Adrenal gland (tissue), 12 donors: ENCODE measurements around the gene DCXR. TPM values are rescaled to one million over a fixed set of nuclear protein-coding genes. Genes with fewer than 3 reads are reported as not detected.

ENCODE experiments used
- DNase-seq, 7 donors: peaks; one replicate each; pipeline ENCODE4 v3.0.0-alpha.2; 2019 to 2020
- H3K27ac ChIP-seq, 5 donors: fragments of 200-600 bp; sonication (generic) in 4 of 5; 1 replicate in 3 of 5; 2 replicates in 2 of 5; pipeline versions ENCODE4 v1.5.1 to v1.8.0; 2016 to 2020; ENCODE audit warnings: mild to moderate bottlenecking in 1 of 5
- H3K27me3 ChIP-seq: fragments of 200-600 bp; 2 replicates; pipeline ENCODE4 v1.8.0; 2021
- H3K36me3 ChIP-seq, 2 donors: fragments of 200-600 bp; replicated peaks in 1 of 2; 1 replicate in 1 of 2; 2 replicates in 1 of 2; pipeline versions ENCODE4 v1.5.1 to v1.8.0; 2018 to 2022
- H3K4me1 ChIP-seq, 2 donors: fragments of 200-600 bp; replicated peaks in 1 of 2; 1 replicate in 1 of 2; 2 replicates in 1 of 2; pipeline versions ENCODE4 v1.5.1 to v1.8.0; 2018 to 2021
- H3K4me3 ChIP-seq, 4 donors: fragments of 200-600 bp; sonication (generic) in 3 of 4; one replicate each; pipeline ENCODE4 v1.5.1; 2016 to 2018
- H3K9me3 ChIP-seq, 3 donors: fragments of 200-600 bp; sonication (generic) in 1 of 3; replicated peaks in 1 of 3; 1 replicate in 2 of 3; 2 replicates in 1 of 3; pipeline versions ENCODE4 v1.5.1 to v1.8.0; 2016 to 2021
- CTCF ChIP-seq, 6 experiments: fragments of 450-650 bp in 4 of 6; fragments of 200-600 bp in 2 of 6; sonication (generic) in 1 of 6; IDR thresholded peaks; 1 replicate in 5 of 6; 2 replicates in 1 of 6; pipeline versions ENCODE4 v1.5.1 to v1.8.0; 2016 to 2021; ENCODE audit warnings: antibody characterized with exemption in 6 of 6, mild to moderate bottlenecking in 2 of 6, moderate library complexity in 1 of 6
- POLR2A ChIP-seq, 2 donors: fragments of 450-650 bp; IDR thresholded peaks; one replicate each; pipeline ENCODE4 v1.6.1; 2017; ENCODE audit warnings: antibody characterized with exemption in 2 of 2, mild to moderate bottlenecking in 2 of 2, moderate library complexity in 1 of 2
- WGBS, 4 donors: extraction: QIAGEN DNeasy Blood & Tissue Kit in 2 of 4; methylation state at CpG; one replicate each; pipeline versions ENCODE4 v1.1.5 to v1.1.7; 2013 to 2017; 5-methylcytosine and 5-hydroxymethylcytosine counted together
- intact Hi-C, 2 donors: fragments of 100-400 bp; cut with DNase I; formaldehyde crosslinking; loops; one replicate each; pipeline versions ENCODE4 v1.14.1 to v1.15.0; 2022 to 2023
- polyA plus RNA-seq, 3 donors: library from polyadenylated mRNA; stranded (reverse); fragments of 200-250 nt in 2 of 3; fragments of 350-450 nt in 1 of 3; fragmentation: Illumina TruSeq in 1 of 3; extraction: RNeasy Lipid Tissue Mini Kit (QIAGEN cat#74804) in 1 of 3; gene quantifications; one replicate each; pipeline ENCODE4 v1.2.3, GENCODE V29; 2013 to 2014
- total RNA-seq, 9 donors: library from RNA; depleted of rRNA in 4 of 9; stranded (reverse); fragments of >200 nt in 4 of 9; fragments of 120-200 nt in 1 of 9; fragmentation: NEBNext Ultra II Directional in 1 of 9; extraction: Animal tissue kit (Norgen Biotek cat#: 25700) in 1 of 9; gene quantifications; one replicate each; pipeline versions ENCODE4 v1.1.0 to v1.2.4, GENCODE V29; 2013 to 2023
- donor health status: healthy with polysubstance abuse.
- donor health status: Bipolar disorder and iron deficiency.
- donor health status: DM: yes; HTN: yes; CAD: no.
- donor health status: DM: no; HTN: no; CAD: no.
- donor health status: DM: no; HTN: no; CAD: no.
- donor health status: DM: yes; HTN: yes; CAD: no.

The DCXR gene
- total and polyA plus RNA-seq, 12 donors, result 66.9 to 183 (median 104) TPM

DNA sequence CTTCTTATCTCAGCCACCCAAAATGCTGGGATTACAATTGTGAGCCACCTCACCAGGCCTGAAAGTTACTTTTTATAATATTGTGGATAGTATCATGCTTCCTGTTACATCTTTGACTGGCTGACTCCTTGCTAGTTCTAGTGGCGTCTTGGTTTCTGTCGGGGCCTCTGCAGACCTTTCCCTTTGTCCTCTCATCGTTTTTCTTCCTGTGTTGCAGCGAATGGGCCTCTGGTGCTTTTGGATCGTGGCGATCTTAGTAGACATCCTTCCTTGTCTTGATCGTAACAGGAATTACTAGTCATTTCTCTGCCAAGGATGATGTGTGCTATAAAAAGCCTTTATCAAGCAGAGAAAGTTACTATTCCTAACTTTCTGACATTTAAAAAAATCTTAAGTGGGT is 39.3 kb downstream of the DCXR start:
- DNase-seq, result no peak
- Histone ChIP-seq H3K9me3 (no peaks in the 10 kb centered on the region), H3K4me1 (peaks cover under 1 to 2% of the 10 kb centered on the region in 2 donors), H3K4me3 (no peak overlapping the region), H3K27ac (no peak overlapping the region), H3K27me3 (no peaks in the 10 kb centered on the region), H3K36me3 (no peaks in the 10 kb centered on the region)
- 76 to 89% (median 84%) methylated on average over 7 of the region's 7 CpGs for WGBS, 4 donors
- TF ChIP-seq CTCF (IDR thresholded peaks at IDR 0.05), result no peak
- TF ChIP-seq POLR2A (IDR thresholded peaks at IDR 0.05), result no peak
- intact Hi-C loops, result no loop called here

DNA sequence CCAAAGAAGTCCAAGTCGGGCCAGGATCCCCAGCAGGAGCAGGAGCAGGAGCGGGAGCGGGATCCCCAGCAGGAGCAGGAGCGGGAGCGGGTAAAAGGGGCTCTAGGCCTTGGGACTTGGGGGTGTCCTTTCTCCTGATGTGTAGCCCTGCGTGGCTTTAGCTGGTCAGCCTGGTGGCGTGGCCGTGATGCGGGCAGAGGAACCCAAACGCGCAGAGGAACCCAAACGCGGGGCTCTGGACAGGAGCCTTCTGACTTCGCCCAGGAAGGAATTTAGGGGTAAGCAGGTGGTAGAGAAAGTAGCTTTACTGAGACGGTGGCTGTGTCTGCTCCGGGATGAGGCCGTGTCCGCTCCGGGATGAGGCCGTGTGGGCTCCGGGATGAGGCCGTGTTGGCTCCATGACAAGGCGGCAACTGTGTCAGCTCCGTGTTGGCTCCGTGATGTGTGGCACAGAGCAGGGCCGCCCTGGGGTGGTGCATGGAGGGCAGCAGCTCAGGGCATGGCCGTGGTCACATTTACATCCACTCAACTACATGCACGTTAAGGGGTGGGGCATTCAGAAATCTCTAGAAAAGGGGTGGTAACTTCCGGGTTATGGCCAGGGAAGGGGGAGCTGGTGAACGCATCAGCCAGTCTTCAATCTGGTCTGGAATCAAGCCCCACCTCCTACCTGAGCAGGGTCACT is 40.6 kb downstream of the DCXR start:
- intact Hi-C loops, result no loop called here
- TF ChIP-seq POLR2A (IDR thresholded peaks at IDR 0.05), result no peak
- no peak for TF ChIP-seq CTCF (IDR thresholded peaks at IDR 0.05)
- H3K36me3 ChIP-seq, result no peaks in the 10 kb centered on the region
- no peaks in the 10 kb centered on the region for H3K27me3 ChIP-seq
- WGBS, 4 donors, result 93 to 96% (median 95%) methylated on average over 26 to 30 of the region's 30 CpGs
- peaks cover 4 to 9% of the 10 kb centered on the region in 2 donors for H3K4me1 ChIP-seq
- no peaks in the 10 kb centered on the region for H3K9me3 ChIP-seq
- DNase-seq, result no peak
- no peak overlapping the region for H3K4me3 ChIP-seq
- no peak overlapping the region for H3K27ac ChIP-seq

- Histone ChIP-seq H3K27ac (no peak overlapping the region), H3K9me3 (no peaks in the 10 kb centered on the region), H3K4me1 (peaks cover 7 to 15% of the 10 kb centered on the region in 2 donors), H3K4me3 (no peak overlapping the region), H3K27me3 (no peaks in the 10 kb centered on the region), H3K36me3 (no peaks in the 10 kb centered on the region)
- WGBS, 4 donors, result 88 to 93% (median 92%) methylated on average over 14 to 28 of the region's 28 CpGs
- no peak for TF ChIP-seq CTCF (IDR thresholded peaks at IDR 0.05)
- TF ChIP-seq POLR2A (IDR thresholded peaks at IDR 0.05), result no peak
- intact Hi-C loops, result no loop called here
- no peak for DNase-seq
Observed at GRCh38 chr17:81996232-81996756, 41.2 kb downstream of the DCXR start.

- Histone ChIP-seq H3K36me3 (no peaks in the 10 kb centered on the region), H3K9me3 (no peaks in the 10 kb centered on the region), H3K4me3 (no peak overlapping the region), H3K4me1 (peaks cover 8 to 19% of the 10 kb centered on the region in 2 donors), H3K27me3 (no peaks in the 10 kb centered on the region), H3K27ac (no peak overlapping the region)
- 92 to 94% (median 94%) methylated on average over 15 to 29 of the region's 29 CpGs for whole genome bisulfite sequencing, 4 donors
- no peak for TF ChIP-seq POLR2A (IDR thresholded peaks at IDR 0.05)
- TF ChIP-seq CTCF (IDR thresholded peaks at IDR 0.05), result no peak
- no peak for DNase-seq
- intact Hi-C loops, result no loop called here
Observed at GRCh38 chr17:81995463-81996231, 41.9 kb downstream of the DCXR start.
